Measurements from ENCODE around the gene SLC35F1. TPM values are rescaled to one million over a fixed set of nuclear protein-coding genes. Genes with fewer than 3 reads are reported as not detected.

The SLC35F1 gene
- total RNA-seq, 1 donor from 2014 or later = 0.23 TPM

DNA sequence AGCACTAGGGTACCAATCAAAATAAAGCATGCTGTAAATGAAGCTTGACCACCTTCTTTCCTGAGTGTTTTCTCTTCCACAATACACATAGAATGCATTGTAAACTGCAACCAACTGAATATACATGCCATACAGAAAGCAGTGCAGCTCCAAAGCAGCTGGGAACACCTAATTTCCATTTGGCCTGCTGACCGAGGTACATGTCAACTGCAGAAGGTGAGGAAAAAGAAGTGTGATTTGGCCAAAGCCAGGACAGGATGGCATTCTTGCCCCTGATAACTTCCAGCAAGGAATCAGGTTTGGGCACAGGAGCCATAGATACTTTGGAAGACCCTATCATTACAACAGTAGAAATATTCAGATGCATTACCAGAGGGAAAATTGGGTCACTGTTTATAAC is 258.4 kb downstream of the SLC35F1 start:
- Mint-ChIP-seq H3K9me3 (ENCODE audit: unreplicated experiment) (no peaks in the 10 kb centered on the region), H3K27me3 (ENCODE audit: unreplicated experiment) (no peaks in the 10 kb centered on the region), H3K36me3 (ENCODE audit: low read depth, unreplicated experiment) (no peaks in the 10 kb centered on the region), H3K4me1 (ENCODE audit: unreplicated experiment) (peaks cover under 1% of the 10 kb centered on the region), H3K27ac (ENCODE audit: unreplicated experiment) (no peak overlapping the region), H3K4me3 (ENCODE audit: unreplicated experiment) (no peak overlapping the region)
- no peak for DNase-seq (ENCODE audit: low spot score)
- TF ChIP-seq, protein P1, sequence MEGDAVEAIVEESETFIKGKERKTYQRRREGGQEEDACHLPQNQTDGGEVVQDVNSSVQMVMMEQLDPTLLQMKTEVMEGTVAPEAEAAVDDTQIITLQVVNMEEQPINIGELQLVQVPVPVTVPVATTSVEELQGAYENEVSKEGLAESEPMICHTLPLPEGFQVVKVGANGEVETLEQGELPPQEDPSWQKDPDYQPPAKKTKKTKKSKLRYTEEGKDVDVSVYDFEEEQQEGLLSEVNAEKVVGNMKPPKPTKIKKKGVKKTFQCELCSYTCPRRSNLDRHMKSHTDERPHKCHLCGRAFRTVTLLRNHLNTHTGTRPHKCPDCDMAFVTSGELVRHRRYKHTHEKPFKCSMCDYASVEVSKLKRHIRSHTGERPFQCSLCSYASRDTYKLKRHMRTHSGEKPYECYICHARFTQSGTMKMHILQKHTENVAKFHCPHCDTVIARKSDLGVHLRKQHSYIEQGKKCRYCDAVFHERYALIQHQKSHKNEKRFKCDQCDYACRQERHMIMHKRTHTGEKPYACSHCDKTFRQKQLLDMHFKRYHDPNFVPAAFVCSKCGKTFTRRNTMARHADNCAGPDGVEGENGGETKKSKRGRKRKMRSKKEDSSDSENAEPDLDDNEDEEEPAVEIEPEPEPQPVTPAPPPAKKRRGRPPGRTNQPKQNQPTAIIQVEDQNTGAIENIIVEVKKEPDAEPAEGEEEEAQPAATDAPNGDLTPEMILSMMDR (IDR thresholded peaks at IDR 0.05; ENCODE audit: unreplicated experiment) = no peak

DNA sequence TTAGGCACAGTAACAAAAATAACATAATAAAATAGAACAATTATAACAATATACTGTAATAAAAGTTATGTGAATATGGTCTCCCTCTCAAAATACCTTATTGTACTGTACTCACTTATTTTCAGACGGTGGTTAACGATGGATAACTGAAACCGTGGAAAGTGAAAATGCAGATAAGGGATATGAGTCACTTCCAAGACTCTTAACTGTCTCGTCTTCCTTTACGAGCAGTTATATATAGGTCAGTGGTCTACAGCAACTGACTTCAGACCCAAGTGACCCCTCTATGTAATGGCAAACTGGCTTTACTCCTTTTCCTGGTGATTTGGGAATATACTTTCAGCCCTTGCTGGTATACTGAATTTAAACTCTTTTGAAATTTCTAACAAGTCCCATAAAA is 261.4 kb downstream of the SLC35F1 start:
- H3K4me1 Mint-ChIP-seq (ENCODE audit: unreplicated experiment) = no peaks in the 10 kb centered on the region

DNA sequence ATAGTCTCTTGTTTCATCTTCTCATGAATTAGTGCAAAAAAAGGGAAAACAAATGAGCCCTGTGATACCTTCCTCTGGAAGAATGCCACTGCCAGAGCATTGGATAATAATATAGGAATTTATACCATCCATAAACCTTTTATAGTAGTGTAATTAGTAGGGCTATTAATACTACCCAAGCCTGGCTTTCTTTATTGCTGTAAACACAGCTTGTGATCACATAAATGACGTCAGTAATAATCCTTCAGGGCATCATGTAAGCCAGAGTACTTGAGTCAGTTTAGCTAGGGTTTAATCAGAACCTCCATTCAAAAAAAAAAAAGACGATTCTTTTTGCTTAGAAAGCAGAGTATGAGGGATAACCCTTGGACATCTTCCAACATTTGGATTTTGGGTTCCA is 264.8 kb downstream of the SLC35F1 start:
- TF ChIP-seq, protein P1 (IDR thresholded peaks at IDR 0.05; ENCODE audit: unreplicated experiment) = no peak
- Mint-ChIP-seq H3K4me3 (ENCODE audit: unreplicated experiment) (no peak overlapping the region), H3K4me1 (ENCODE audit: unreplicated experiment) (no peaks in the 10 kb centered on the region), H3K27ac (ENCODE audit: unreplicated experiment) (no peak overlapping the region), H3K36me3 (ENCODE audit: low read depth, unreplicated experiment) (no peaks in the 10 kb centered on the region), H3K27me3 (ENCODE audit: unreplicated experiment) (no peaks in the 10 kb centered on the region), H3K9me3 (ENCODE audit: unreplicated experiment) (no peaks in the 10 kb centered on the region)
- DNase-seq (ENCODE audit: low spot score) = no peak

More for the DNA sequence above, 261.4 kb downstream of the SLC35F1 start:
- Mint-ChIP-seq H3K4me3 (ENCODE audit: unreplicated experiment) (no peak overlapping the region), H3K9me3 (ENCODE audit: unreplicated experiment) (no peaks in the 10 kb centered on the region), H3K27ac (ENCODE audit: unreplicated experiment) (no peak overlapping the region), H3K27me3 (ENCODE audit: unreplicated experiment) (no peaks in the 10 kb centered on the region), H3K36me3 (ENCODE audit: low read depth, unreplicated experiment) (no peaks in the 10 kb centered on the region)
- DNase-seq (ENCODE audit: low spot score) = no peak
- TF ChIP-seq, protein P1 (IDR thresholded peaks at IDR 0.05; ENCODE audit: unreplicated experiment) = no peak

DNA sequence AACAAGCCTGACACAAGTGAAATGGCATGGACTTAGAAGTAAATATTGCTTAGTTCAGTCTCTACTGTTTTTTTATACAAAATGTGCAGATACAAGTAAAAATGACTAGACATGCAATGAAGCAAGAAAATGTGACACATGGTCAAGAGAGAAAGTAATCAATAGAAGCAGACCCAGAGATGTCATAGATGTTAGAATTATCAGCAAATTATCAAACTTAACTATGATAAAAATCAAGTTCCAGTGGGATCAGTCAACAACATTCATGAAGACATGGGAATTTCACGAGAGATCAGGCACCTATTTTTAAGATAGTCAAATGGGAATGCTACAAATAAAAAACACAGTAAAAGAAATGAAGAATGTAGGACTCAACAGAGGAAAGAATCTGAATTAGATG is 267.0 kb downstream of the SLC35F1 start:
- Mint-ChIP-seq H3K27me3 (ENCODE audit: unreplicated experiment) (no peaks in the 10 kb centered on the region), H3K4me3 (ENCODE audit: unreplicated experiment) (no peak overlapping the region), H3K9me3 (ENCODE audit: unreplicated experiment) (no peaks in the 10 kb centered on the region), H3K27ac (ENCODE audit: unreplicated experiment) (no peak overlapping the region), H3K36me3 (ENCODE audit: low read depth, unreplicated experiment) (no peaks in the 10 kb centered on the region), H3K4me1 (ENCODE audit: unreplicated experiment) (no peaks in the 10 kb centered on the region)
- TF ChIP-seq, protein P1 (IDR thresholded peaks at IDR 0.05; ENCODE audit: unreplicated experiment) = no peak
- no peak for DNase-seq (ENCODE audit: low spot score)

DNA sequence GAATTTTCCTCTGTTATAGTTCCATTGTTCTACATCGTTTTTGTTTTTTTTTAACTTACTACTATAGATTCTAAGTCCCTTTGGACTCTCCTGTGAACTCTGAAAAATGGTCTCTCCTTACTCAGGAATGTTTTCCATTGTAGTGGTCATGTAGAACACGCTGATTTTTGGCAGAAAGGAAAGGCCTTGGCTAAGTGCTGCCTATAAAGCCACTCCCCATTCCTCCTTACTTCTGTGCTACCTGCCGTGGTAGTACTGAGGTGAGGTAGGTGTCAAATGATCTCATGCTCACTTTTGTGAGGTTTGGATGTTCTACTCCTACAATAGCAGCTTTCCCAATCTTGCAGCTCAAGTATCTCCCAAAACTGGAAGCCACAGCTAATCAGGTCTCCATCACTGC is 270.7 kb downstream of the SLC35F1 start:
- Mint-ChIP-seq H3K4me3 (ENCODE audit: unreplicated experiment) (no peak overlapping the region), H3K27me3 (ENCODE audit: unreplicated experiment) (no peaks in the 10 kb centered on the region), H3K9me3 (ENCODE audit: unreplicated experiment) (no peaks in the 10 kb centered on the region), H3K4me1 (ENCODE audit: unreplicated experiment) (no peaks in the 10 kb centered on the region), H3K36me3 (ENCODE audit: low read depth, unreplicated experiment) (no peaks in the 10 kb centered on the region), H3K27ac (ENCODE audit: unreplicated experiment) (no peak overlapping the region)
- no peak for DNase-seq (ENCODE audit: low spot score)
- TF ChIP-seq, protein P1 (IDR thresholded peaks at IDR 0.05; ENCODE audit: unreplicated experiment) = no peak
